NCI-H1417 (cell line): ENCODE measurements around the gene PRELP.
"Not testable (repeated sequence)": the region's sequence is repeated elsewhere in the genome, so short reads cannot be mapped to it uniquely, and the experiment has no call there.

Experiments used
- DNase-seq, 3 experiments: peaks; one replicate each; lab custom pipeline; 2025; lab: John Stamatoyannopoulos, UW

PRELP gene

GRCh38 chr1:203506858-203507626 is 31.4 kb downstream of the PRELP start:
- DNase-seq: peak in 1 of 3 experiments; percentile 39

GRCh38 chr1:203507759-203508158 is 32.2 kb downstream of the PRELP start:
- DNase-seq: no peak

GRCh38 chr1:203508463-203509073 is 33.0 kb downstream of the PRELP start:
- peak in 1 of 3 experiments; percentile 23 for DNase-seq

GRCh38 chr1:203509135-203509534 is 33.5 kb downstream of the PRELP start:
- no peak for DNase-seq

GRCh38 chr1:203511513-203511912 is 35.9 kb downstream of the PRELP start:
- DNase-seq: peak in 1 of 3 experiments; percentile 27

GRCh38 chr1:203511930-203512329 is 36.3 kb downstream of the PRELP start:
- DNase-seq: no peak

- peak in 1 of 3 experiments; percentile 41 for DNase-seq
Measured at GRCh38 chr1:203512517-203512847, 36.9 kb downstream of the PRELP start.

- peak in 1 of 3 experiments; percentile 37 for DNase-seq
Measured at GRCh38 chr1:203512848-203513584, 37.4 kb downstream of the PRELP start.

GRCh38 chr1:203513585-203514031 is 38.0 kb downstream of the PRELP start:
- DNase-seq: no peak

- DNase-seq: no peak
Measured at GRCh38 chr1:203516184-203516583, 40.6 kb downstream of the PRELP start.

GRCh38 chr1:203516906-203517305 is 41.3 kb downstream of the PRELP start:
- peak in 1 of 3 experiments; percentile 42 for DNase-seq

- peak in 2 of 3 experiments; percentile 24 to 50 for DNase-seq
Measured at GRCh38 chr1:203517426-203518110, 42.0 kb downstream of the PRELP start.

GRCh38 chr1:203518139-203518538 is 42.5 kb downstream of the PRELP start:
- DNase-seq: not testable (repeated sequence)

- DNase-seq: no peak
Measured at GRCh38 chr1:203518541-203518940, 42.9 kb downstream of the PRELP start.

- DNase-seq: no peak
Measured at GRCh38 chr1:203519053-203519840, 43.6 kb downstream of the PRELP start.

GRCh38 chr1:203519896-203520295 is 44.3 kb downstream of the PRELP start:
- DNase-seq: no peak

GRCh38 chr1:203520315-203520714 is 44.7 kb downstream of the PRELP start:
- DNase-seq: no peak

GRCh38 chr1:203521074-203521794 is 45.6 kb downstream of the PRELP start:
- DNase-seq: peak in 2 of 3 experiments; percentile 57 to 75

- DNase-seq: peak in 1 of 3 experiments; percentile 96
Measured at GRCh38 chr1:203521812-203522211, 46.2 kb downstream of the PRELP start.

- peak in 2 of 3 experiments; percentile 96 to 99 for DNase-seq
Measured at GRCh38 chr1:203522237-203522636, 46.6 kb downstream of the PRELP start.

- DNase-seq: no peak
Measured at GRCh38 chr1:203523667-203524066, 48.1 kb downstream of the PRELP start.
